Mesendoderm (in vitro differentiated cells): ENCODE results near the gene HAPLN3.

Experiments
- DNase-seq: peaks from one replicate; pipeline ENCODE4 v3.0.0; 2013
- H2AK5ac ChIP-seq: 2 replicates; pipeline ENCODE4 v1.6.1; 2013; ENCODE audit warnings: low read length, inconsistent platforms
- H2BK120ac ChIP-seq: 2 replicates; pipeline ENCODE4 v1.6.1; 2013; ENCODE audit warnings: low read depth, mild to moderate bottlenecking, low read length, moderate library complexity, mixed read lengths
- H2BK15ac ChIP-seq: replicated peaks from 2 replicates; pipeline ENCODE4 v1.6.1; 2013; ENCODE audit warnings: low read depth, mild to moderate bottlenecking, moderate library complexity
- H2BK5ac ChIP-seq: 2 replicates; pipeline ENCODE4 v1.6.1; 2013; ENCODE audit warnings: low read length, inconsistent platforms
- H3K18ac ChIP-seq: 2 replicates; pipeline ENCODE4 v1.6.1; 2013; ENCODE audit warnings: mild to moderate bottlenecking, low read length, mixed read lengths
- H3K23ac ChIP-seq: one replicate; pipeline ENCODE4 v1.6.1; 2013; ENCODE audit warnings: low read length
- H3K27ac ChIP-seq: 2 replicates; pipeline ENCODE4 v1.5.1; 2013; ENCODE audit warnings: low read depth, mild to moderate bottlenecking, inconsistent platforms, low read length, moderate library complexity
- H3K27me3 ChIP-seq: 2 replicates; pipeline ENCODE4 v1.6.1; 2013; ENCODE audit warnings: low read length, control low read depth, mild to moderate bottlenecking, inconsistent platforms; ENCODE audit not compliant: insufficient read depth, poor library complexity
- H3K36me3 ChIP-seq: 2 replicates; pipeline ENCODE4 v1.6.1; 2013; ENCODE audit warnings: low read length, inconsistent platforms; ENCODE audit not compliant: control insufficient read depth, insufficient read depth
- H3K4ac ChIP-seq: one replicate; pipeline ENCODE4 v1.6.1; 2013; ENCODE audit warnings: low read depth, mild to moderate bottlenecking, low read length, moderate library complexity
- H3K4me1 ChIP-seq: 2 replicates; pipeline ENCODE4 v1.6.1; 2013; ENCODE audit warnings: low read depth, low read length, inconsistent platforms; ENCODE audit not compliant: control insufficient read depth
- H3K4me2 ChIP-seq: 2 replicates; pipeline ENCODE4 v1.6.1; 2013; ENCODE audit warnings: low read length
- H3K4me3 ChIP-seq: 2 replicates; pipeline ENCODE4 v1.5.1; 2013; ENCODE audit warnings: mild to moderate bottlenecking, low read length
- H3K56ac ChIP-seq: one replicate; pipeline ENCODE4 v1.6.1; 2013; ENCODE audit warnings: low read length
- H3K79me1 ChIP-seq: 2 replicates; pipeline ENCODE4 v1.6.1; 2013; ENCODE audit warnings: low read length, inconsistent platforms
- H3K79me2 ChIP-seq: 2 replicates; pipeline ENCODE4 v1.6.1; 2013; ENCODE audit warnings: mild to moderate bottlenecking, low read length; ENCODE audit not compliant: control insufficient read depth, insufficient read depth
- H3K9ac ChIP-seq: 2 replicates; pipeline ENCODE4 v1.6.1; 2013; ENCODE audit warnings: low read length, inconsistent platforms
- H4K5ac ChIP-seq: one replicate; pipeline ENCODE4 v1.6.1; 2013; ENCODE audit warnings: low read length
- H4K8ac ChIP-seq: one replicate; pipeline ENCODE4 v1.6.1; 2013; ENCODE audit warnings: low read depth, mild to moderate bottlenecking, control low read depth, low read length, moderate library complexity
- WGBS: extraction: QIAGEN DNeasy Blood & Tissue Kit; methylation state at CpG from one replicate; pipeline ENCODE4 v1.1.7; 2013; ENCODE audit warnings: low lambda C conversion rate, missing lambda C conversion rate; ENCODE audit not compliant: insufficient coverage; ENCODE audit errors: extremely low coverage; 5-methylcytosine and 5-hydroxymethylcytosine counted together

Gene HAPLN3

GRCh38 chr15:88841236-88841635, 54.1 kb downstream of the HAPLN3 start:
- Histone ChIP-seq H2BK15ac (no peak overlapping the region), H2BK120ac (no peak overlapping the region), H2BK5ac (no peak overlapping the region), H3K79me1 (no peaks in the 10 kb centered on the region), H4K5ac (no peak overlapping the region), H3K23ac (no peak overlapping the region), H3K36me3 (no peaks in the 10 kb centered on the region), H3K27ac (no peak overlapping the region), H3K4me2 (no peak overlapping the region), H3K79me2 (no peaks in the 10 kb centered on the region), H4K8ac (no peak overlapping the region), H3K4me1 (no peaks in the 10 kb centered on the region), H3K56ac (no peak overlapping the region), H3K9ac (no peak overlapping the region), H2AK5ac (no peak overlapping the region), H3K27me3 (no peaks in the 10 kb centered on the region), H3K4ac (no peak overlapping the region), H3K18ac (no peak overlapping the region), H3K4me3 (no peak overlapping the region)
- DNase-seq = no peak
- no CpG with 5 or more reads among the region's 1 CpG for WGBS

GRCh38 chr15:88839961-88840360, 55.4 kb downstream of the HAPLN3 start:
- H3K23ac ChIP-seq = no peak overlapping the region
- WGBS = no CpG with 5 or more reads among the region's 16 CpGs
- no peak overlapping the region for H3K4me3 ChIP-seq
- H4K8ac ChIP-seq = no peak overlapping the region
- H3K4me2 ChIP-seq = no peak overlapping the region
- no peak overlapping the region for H3K18ac ChIP-seq
- H3K79me1 ChIP-seq = no peaks in the 10 kb centered on the region
- no peak overlapping the region for H2BK15ac ChIP-seq
- no peaks in the 10 kb centered on the region for H3K27me3 ChIP-seq
- H3K36me3 ChIP-seq = no peaks in the 10 kb centered on the region
- no peak for DNase-seq
- H2BK120ac ChIP-seq = no peak overlapping the region
- H2AK5ac ChIP-seq = no peak overlapping the region
- H3K56ac ChIP-seq = no peak overlapping the region
- no peak overlapping the region for H3K4ac ChIP-seq
- no peak overlapping the region for H3K27ac ChIP-seq
- H3K79me2 ChIP-seq = no peaks in the 10 kb centered on the region
- H2BK5ac ChIP-seq = no peak overlapping the region
- no peaks in the 10 kb centered on the region for H3K4me1 ChIP-seq
- H4K5ac ChIP-seq = no peak overlapping the region
- no peak overlapping the region for H3K9ac ChIP-seq

- no peaks in the 10 kb centered on the region for H3K79me2 ChIP-seq
- H3K23ac ChIP-seq = no peak overlapping the region
- no peak overlapping the region for H3K4ac ChIP-seq
- DNase-seq = no peak
- no peak overlapping the region for H3K27ac ChIP-seq
- no peak overlapping the region for H3K4me2 ChIP-seq
- no peaks in the 10 kb centered on the region for H3K79me1 ChIP-seq
- no peak overlapping the region for H2AK5ac ChIP-seq
- H2BK5ac ChIP-seq = no peak overlapping the region
- H3K56ac ChIP-seq = no peak overlapping the region
- H3K27me3 ChIP-seq = no peaks in the 10 kb centered on the region
- H2BK15ac ChIP-seq = no peak overlapping the region
- H3K36me3 ChIP-seq = no peaks in the 10 kb centered on the region
- no peak overlapping the region for H4K8ac ChIP-seq
- H3K18ac ChIP-seq = no peak overlapping the region
- no peaks in the 10 kb centered on the region for H3K4me1 ChIP-seq
- H4K5ac ChIP-seq = no peak overlapping the region
- no peak overlapping the region for H3K4me3 ChIP-seq
- WGBS = no CpG with 5 or more reads among the region's 3 CpGs
- H2BK120ac ChIP-seq = no peak overlapping the region
- H3K9ac ChIP-seq = no peak overlapping the region
These were observed 56.2 kb downstream of the HAPLN3 start for GRCh38 chr15:88839146-88839545.

GRCh38 chr15:88838667-88839066, 56.7 kb downstream of the HAPLN3 start:
- Histone ChIP-seq H3K23ac (no peak overlapping the region), H3K56ac (no peak overlapping the region), H3K36me3 (no peaks in the 10 kb centered on the region), H4K8ac (no peak overlapping the region), H2BK120ac (no peak overlapping the region), H3K27ac (no peak overlapping the region), H3K4me2 (no peak overlapping the region), H3K4me1 (no peaks in the 10 kb centered on the region), H3K4me3 (no peak overlapping the region), H3K79me1 (no peaks in the 10 kb centered on the region), H2AK5ac (no peak overlapping the region), H2BK15ac (no peak overlapping the region), H2BK5ac (no peak overlapping the region), H3K4ac (no peak overlapping the region), H3K18ac (no peak overlapping the region), H3K79me2 (no peaks in the 10 kb centered on the region), H3K9ac (no peak overlapping the region), H4K5ac (no peak overlapping the region), H3K27me3 (no peaks in the 10 kb centered on the region)
- WGBS = no CpG with 5 or more reads among the region's 18 CpGs
- DNase-seq = no peak

GRCh38 chr15:88835646-88836045, 59.7 kb downstream of the HAPLN3 start:
- no peak for DNase-seq
- Histone ChIP-seq H2BK120ac (no peak overlapping the region), H2BK5ac (no peak overlapping the region), H3K27ac (no peak overlapping the region), H3K4me1 (no peaks in the 10 kb centered on the region), H2AK5ac (no peak overlapping the region), H3K4me2 (no peak overlapping the region), H3K79me1 (no peaks in the 10 kb centered on the region), H4K8ac (no peak overlapping the region), H3K9ac (no peak overlapping the region), H4K5ac (no peak overlapping the region), H3K56ac (no peak overlapping the region), H2BK15ac (no peak overlapping the region), H3K23ac (no peak overlapping the region), H3K18ac (no peak overlapping the region), H3K4ac (no peak overlapping the region), H3K36me3 (no peaks in the 10 kb centered on the region), H3K27me3 (no peaks in the 10 kb centered on the region), H3K79me2 (no peaks in the 10 kb centered on the region), H3K4me3 (no peak overlapping the region)
- WGBS = no CpG with 5 or more reads among the region's 2 CpGs

GRCh38 chr15:88835119-88835518, 60.2 kb downstream of the HAPLN3 start:
- Histone ChIP-seq H2BK5ac (no peak overlapping the region), H3K79me2 (no peaks in the 10 kb centered on the region), H4K8ac (no peak overlapping the region), H2BK120ac (no peak overlapping the region), H3K4me1 (no peaks in the 10 kb centered on the region), H3K4me3 (no peak overlapping the region), H3K56ac (no peak overlapping the region), H3K4me2 (no peak overlapping the region), H3K36me3 (no peaks in the 10 kb centered on the region), H3K9ac (no peak overlapping the region), H4K5ac (no peak overlapping the region), H3K4ac (no peak overlapping the region), H3K23ac (no peak overlapping the region), H3K27me3 (no peaks in the 10 kb centered on the region), H2AK5ac (no peak overlapping the region), H3K79me1 (no peaks in the 10 kb centered on the region), H3K18ac (no peak overlapping the region), H3K27ac (no peak overlapping the region), H2BK15ac (no peak overlapping the region)
- DNase-seq = no peak
- whole genome bisulfite sequencing = no CpG with 5 or more reads among the region's 4 CpGs
